Measurements from ENCODE around the gene PDE6C.

GRCh38 chr10:93687737-93688136, 75.4 kb downstream of the PDE6C start:
- TF ChIP-seq CTCF (IDR thresholded peaks at IDR 0.05; ENCODE audit: low read depth, low read length): no peak
- TF ChIP-seq EZH2phosphoT487 (IDR thresholded peaks at IDR 0.05; ENCODE audit: low read depth): no peak

All from OCI-LY3 (cell line).